ENCODE results near the gene CAMK2D. TPM values are rescaled to one million over a fixed set of nuclear protein-coding genes. Genes with fewer than 3 reads are reported as not detected.

Gene CAMK2D
- total RNA-seq, 1 experiment from 2014 or later, result 9.0 TPM

DNA sequence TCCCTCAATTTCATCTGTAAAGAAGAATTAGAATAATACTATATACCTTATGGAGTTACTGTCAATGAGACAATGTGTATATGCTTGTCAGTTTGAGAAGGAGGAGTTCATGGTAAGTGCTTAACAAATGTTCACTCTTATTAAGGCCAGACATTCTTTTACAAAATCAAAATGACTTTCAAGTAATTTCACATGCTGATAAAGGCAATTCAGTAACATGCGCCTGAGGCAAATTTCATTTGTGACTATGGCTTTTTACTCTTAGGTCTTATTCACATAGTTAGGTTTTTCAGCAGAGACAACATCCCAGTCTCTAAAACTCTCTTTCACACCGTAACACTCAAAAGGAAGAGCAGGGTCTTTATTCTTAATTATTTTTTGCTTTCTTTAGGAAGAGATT lies 174.4 kb downstream of the CAMK2D start:
- WGBS (ENCODE audit: extremely low coverage, insufficient read length, low lambda C conversion rate), result no CpG with 5 or more reads among the region's 2 CpGs
- H3K9me3 Mint-ChIP-seq, result no peaks in the 10 kb centered on the region
- DNase-seq, result no peak

More for the DNA sequence above, 174.4 kb downstream of the CAMK2D start:
- Histone ChIP-seq H2AFZ (ENCODE audit: low read length) (no peak overlapping the region), H2BK120ac (ENCODE audit: low read depth, low read length, poor library complexity, severe bottlenecking) (no peak overlapping the region), H3T11ph (ENCODE audit: low read length) (no peak overlapping the region), H3K27ac (ENCODE audit: insufficient read length, low read depth, low read length) (no peak overlapping the region), H2BK12ac (ENCODE audit: insufficient read length, low read depth, low read length) (no peak overlapping the region), H3K23ac (ENCODE audit: insufficient read length, low read depth, low read length) (no peak overlapping the region), H2BK20ac (ENCODE audit: low read depth, low read length, poor library complexity, severe bottlenecking) (no peak overlapping the region), H4K91ac (ENCODE audit: insufficient read length, low read depth, low read length) (no peak overlapping the region), H3K27me3 (ENCODE audit: insufficient read depth, low read length) (no peaks in the 10 kb centered on the region), H2BK5ac (ENCODE audit: insufficient read length, low read length) (no peak overlapping the region), H3K14ac (ENCODE audit: insufficient read depth, low read length) (no peak overlapping the region), H3K56ac (ENCODE audit: insufficient read length, low read depth, low read length) (no peak overlapping the region), H3K4ac (ENCODE audit: low read depth, low read length) (no peak overlapping the region), H2BK15ac (ENCODE audit: low read depth, low read length) (no peak overlapping the region), H3K9me3 (ENCODE audit: control insufficient read depth, low read depth, low read length) (no peaks in the 10 kb centered on the region), H3K79me1 (ENCODE audit: insufficient read depth, low read depth, low read length, poor library complexity, severe bottlenecking) (no peaks in the 10 kb centered on the region), H3K18ac (ENCODE audit: insufficient read length, low read depth, low read length) (no peak overlapping the region), H3K23me2 (ENCODE audit: insufficient read length, low read depth, low read length, poor library complexity, severe bottlenecking) (no peaks in the 10 kb centered on the region), H4K5ac (ENCODE audit: insufficient read length, low read depth, low read length) (no peak overlapping the region), H3K79me2 (ENCODE audit: insufficient read depth, low read length) (no peaks in the 10 kb centered on the region), H4K8ac (replicated peaks; ENCODE audit: insufficient read length, low read depth, low read length) (no peak overlapping the region), H4K20me1 (ENCODE audit: control insufficient read depth, insufficient read depth, insufficient read length) (no peaks in the 10 kb centered on the region), H2AK5ac (ENCODE audit: insufficient read length, low read length) (no peak overlapping the region), H3K9ac (ENCODE audit: extremely low read depth, insufficient read length, low read length) (no peak overlapping the region), H3K4me1 (ENCODE audit: insufficient read depth, low read length) (peaks cover 5% of the 10 kb centered on the region; the same call in 1 of the 2 replicates), H3K4me2 (ENCODE audit: insufficient read depth, insufficient read length, low read length) (no peak overlapping the region)
- no peak overlapping the region for H3K27ac Mint-ChIP-seq
- H3K4me3 Mint-ChIP-seq, result no peak overlapping the region
- TF ChIP-seq, protein P1, sequence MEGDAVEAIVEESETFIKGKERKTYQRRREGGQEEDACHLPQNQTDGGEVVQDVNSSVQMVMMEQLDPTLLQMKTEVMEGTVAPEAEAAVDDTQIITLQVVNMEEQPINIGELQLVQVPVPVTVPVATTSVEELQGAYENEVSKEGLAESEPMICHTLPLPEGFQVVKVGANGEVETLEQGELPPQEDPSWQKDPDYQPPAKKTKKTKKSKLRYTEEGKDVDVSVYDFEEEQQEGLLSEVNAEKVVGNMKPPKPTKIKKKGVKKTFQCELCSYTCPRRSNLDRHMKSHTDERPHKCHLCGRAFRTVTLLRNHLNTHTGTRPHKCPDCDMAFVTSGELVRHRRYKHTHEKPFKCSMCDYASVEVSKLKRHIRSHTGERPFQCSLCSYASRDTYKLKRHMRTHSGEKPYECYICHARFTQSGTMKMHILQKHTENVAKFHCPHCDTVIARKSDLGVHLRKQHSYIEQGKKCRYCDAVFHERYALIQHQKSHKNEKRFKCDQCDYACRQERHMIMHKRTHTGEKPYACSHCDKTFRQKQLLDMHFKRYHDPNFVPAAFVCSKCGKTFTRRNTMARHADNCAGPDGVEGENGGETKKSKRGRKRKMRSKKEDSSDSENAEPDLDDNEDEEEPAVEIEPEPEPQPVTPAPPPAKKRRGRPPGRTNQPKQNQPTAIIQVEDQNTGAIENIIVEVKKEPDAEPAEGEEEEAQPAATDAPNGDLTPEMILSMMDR (conservative IDR thresholded peaks at IDR 0.05), result no peak
- no peaks in the 10 kb centered on the region for H3K27me3 Mint-ChIP-seq (ENCODE audit: low read depth)
- H3K4me1 Mint-ChIP-seq, result peaks cover 12 to 18% of the 10 kb centered on the region in 2 experiments
- peaks cover 0 to 2% (median 0%) of the 10 kb centered on the region in 3 experiments; a peak in 1 of 7 replicates for H3K36me3 Mint-ChIP-seq (ENCODE audit: insufficient read depth in 1 of 3, low read depth in 3 of 3)
